ENCODE results near the gene G6PC1.

The G6PC1 gene

DNA sequence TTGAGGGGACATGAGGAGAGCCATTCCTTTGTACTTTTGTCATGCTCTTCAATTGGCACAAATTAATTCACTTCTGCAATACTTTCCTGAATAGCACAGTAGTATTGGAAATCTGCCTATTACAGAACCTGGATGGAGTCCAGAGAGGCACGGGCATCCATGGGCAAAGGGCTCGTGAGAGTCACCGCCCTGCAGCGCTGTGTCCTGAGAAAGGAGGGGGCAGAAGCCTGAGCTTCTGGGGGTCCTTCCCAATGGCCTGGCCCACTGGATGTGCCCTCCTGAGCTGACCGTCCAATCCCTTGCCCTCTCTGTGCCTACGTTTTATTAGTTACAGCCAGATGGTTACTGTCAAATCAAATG, 3.5 kb downstream of the G6PC1 start (continued):
- TF ChIP-seq, protein P1, sequence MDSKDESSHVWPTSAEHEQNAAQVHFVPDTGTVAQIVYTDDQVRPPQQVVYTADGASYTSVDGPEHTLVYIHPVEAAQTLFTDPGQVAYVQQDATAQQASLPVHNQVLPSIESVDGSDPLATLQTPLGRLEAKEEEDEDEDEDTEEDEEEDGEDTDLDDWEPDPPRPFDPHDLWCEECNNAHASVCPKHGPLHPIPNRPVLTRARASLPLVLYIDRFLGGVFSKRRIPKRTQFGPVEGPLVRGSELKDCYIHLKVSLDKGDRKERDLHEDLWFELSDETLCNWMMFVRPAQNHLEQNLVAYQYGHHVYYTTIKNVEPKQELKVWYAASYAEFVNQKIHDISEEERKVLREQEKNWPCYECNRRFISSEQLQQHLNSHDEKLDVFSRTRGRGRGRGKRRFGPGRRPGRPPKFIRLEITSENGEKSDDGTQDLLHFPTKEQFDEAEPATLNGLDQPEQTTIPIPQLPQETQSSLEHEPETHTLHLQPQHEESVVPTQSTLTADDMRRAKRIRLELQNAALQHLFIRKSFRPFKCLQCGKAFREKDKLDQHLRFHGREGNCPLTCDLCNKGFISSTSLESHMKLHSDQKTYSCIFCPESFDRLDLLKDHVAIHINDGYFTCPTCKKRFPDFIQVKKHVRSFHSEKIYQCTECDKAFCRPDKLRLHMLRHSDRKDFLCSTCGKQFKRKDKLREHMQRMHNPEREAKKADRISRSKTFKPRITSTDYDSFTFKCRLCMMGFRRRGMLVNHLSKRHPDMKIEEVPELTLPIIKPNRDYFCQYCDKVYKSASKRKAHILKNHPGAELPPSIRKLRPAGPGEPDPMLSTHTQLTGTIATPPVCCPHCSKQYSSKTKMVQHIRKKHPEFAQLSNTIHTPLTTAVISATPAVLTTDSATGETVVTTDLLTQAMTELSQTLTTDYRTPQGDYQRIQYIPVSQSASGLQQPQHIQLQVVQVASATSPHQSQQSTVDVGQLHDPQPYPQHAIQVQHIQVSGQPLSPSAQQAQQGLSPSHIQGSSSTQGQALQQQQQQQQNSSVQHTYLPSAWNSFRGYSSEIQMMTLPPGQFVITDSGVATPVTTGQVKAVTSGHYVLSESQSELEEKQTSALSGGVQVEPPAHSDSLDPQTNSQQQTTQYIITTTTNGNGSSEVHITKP (tag by site-specific recombination; IDR thresholded peaks at IDR 0.05) = no peak
- TF ChIP-seq, protein P2, sequence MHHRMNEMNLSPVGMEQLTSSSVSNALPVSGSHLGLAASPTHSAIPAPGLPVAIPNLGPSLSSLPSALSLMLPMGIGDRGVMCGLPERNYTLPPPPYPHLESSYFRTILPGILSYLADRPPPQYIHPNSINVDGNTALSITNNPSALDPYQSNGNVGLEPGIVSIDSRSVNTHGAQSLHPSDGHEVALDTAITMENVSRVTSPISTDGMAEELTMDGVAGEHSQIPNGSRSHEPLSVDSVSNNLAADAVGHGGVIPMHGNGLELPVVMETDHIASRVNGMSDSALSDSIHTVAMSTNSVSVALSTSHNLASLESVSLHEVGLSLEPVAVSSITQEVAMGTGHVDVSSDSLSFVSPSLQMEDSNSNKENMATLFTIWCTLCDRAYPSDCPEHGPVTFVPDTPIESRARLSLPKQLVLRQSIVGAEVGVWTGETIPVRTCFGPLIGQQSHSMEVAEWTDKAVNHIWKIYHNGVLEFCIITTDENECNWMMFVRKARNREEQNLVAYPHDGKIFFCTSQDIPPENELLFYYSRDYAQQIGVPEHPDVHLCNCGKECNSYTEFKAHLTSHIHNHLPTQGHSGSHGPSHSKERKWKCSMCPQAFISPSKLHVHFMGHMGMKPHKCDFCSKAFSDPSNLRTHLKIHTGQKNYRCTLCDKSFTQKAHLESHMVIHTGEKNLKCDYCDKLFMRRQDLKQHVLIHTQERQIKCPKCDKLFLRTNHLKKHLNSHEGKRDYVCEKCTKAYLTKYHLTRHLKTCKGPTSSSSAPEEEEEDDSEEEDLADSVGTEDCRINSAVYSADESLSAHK (tag by site-specific recombination; IDR thresholded peaks at IDR 0.05) = no peak
- TF ChIP-seq ZNF654 (tag by site-specific recombination; IDR thresholded peaks at IDR 0.05; ENCODE audit: low read depth) (no peak), OSR2 (tag by site-specific recombination; IDR thresholded peaks at IDR 0.05) (no peak), ZBTB17 (tag by site-specific recombination; IDR thresholded peaks at IDR 0.05) (no peak)

DNA sequence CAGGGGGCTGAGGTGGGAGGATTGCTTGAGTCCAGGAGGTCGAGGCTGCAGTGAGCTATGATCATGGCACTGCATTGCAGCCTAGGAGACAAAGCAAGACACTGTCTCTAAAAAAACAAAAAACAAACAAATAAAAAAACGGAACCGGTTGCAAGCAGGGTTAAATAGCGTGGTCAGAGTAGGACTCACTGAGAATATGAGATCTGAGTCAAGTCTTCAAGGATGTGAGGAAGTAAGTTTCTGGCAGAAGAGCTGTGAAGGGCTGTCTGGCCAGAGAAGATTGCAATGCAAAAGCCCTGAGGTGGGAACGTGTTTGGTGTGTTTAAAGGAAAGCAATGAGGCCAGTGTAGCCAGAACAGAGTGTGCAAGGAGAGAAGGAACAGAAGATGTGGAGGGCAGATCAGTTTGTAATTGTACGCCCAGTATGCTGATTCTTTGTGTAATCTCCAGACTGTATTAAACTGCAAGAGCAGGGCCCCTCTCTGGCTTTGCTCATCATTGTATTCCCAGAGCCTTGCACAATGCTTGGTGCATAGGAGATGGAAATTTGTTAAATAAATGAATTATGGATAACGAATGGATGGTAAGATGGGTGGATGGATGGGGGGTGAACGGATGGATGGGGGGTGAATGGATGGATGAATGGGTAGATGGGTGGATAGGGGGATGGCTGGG, 6.3 kb downstream of the G6PC1 start:
- Histone ChIP-seq H3K36me3 (ENCODE audit: control insufficient read depth in 2 of 2, insufficient read depth in 1 of 2, low read length in 2 of 2) (no peaks in the 10 kb centered on the region), H3K9me3 (ENCODE audit: control insufficient read depth, insufficient read depth, low read depth, low read length) (no peaks in the 10 kb centered on the region), H3K27ac (ENCODE audit: extremely low read depth, low read depth, low read length) (no peak overlapping the region), H3K4me1 (ENCODE audit: control insufficient read depth, insufficient read depth, low read length) (no peaks in the 10 kb centered on the region), H3K4me3 (ENCODE audit: low read depth, low read length) (no peak overlapping the region)
- no peak for TF ChIP-seq SCRT2 (tag by site-specific recombination; IDR thresholded peaks at IDR 0.05)
- peak; percentile 44 for TF ChIP-seq ZNF623 (tag by site-specific recombination; IDR thresholded peaks at IDR 0.05)
- ChIA-PET CTCF (interaction anchor here (1.3 kb wide), 1 partner anchor 64 kb away, joined by 4 read pairs; no protein-coding TSS in a partner anchor), POLR2A (no interaction called here)

DNA sequence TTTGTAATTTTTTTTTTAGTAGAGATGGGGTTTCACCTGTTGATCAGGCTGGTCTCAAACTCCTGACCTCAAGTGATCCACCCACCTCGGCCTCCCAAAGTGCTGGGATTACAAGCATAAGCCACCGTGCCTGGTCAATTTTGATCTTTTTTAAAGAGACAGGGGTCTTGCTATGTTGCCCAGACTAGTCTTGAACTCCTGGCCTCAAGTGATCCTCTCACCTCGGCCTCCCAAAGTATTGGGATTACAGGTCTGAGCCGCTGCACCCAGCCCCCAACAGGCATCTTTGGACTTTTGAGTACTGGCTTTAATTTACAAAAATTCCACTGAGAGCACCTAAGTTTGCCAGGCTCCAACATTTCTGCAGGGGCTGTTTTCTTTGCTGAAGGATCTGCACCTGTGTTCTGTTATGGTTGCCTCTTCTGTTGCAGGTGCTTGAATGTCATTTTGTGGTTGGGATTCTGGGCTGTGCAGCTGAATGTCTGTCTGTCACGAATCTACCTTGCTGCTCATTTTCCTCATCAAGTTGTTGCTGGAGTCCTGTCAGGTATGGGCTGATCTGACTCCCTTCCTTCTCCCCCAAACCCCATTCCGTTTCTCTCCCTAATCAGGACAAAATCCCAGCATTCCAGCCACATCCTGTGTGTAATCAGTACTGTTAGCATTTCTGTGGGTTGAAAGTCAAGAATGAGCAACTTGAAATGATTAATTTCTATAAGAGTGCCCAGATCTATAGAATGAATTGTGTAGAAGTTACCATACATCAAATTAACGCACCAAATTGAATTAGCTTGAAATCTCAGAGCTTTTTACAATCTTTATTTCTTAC, 8.5 kb downstream of the G6PC1 start:
- 0 out of 2 replicates have a peak, but pooled peaks have one; percentile 26 for TF ChIP-seq ZNF121 (tag by site-specific recombination; IDR thresholded peaks at IDR 0.05)
- 0 out of 2 replicates have a peak, but pooled peaks have one; percentile 35 for TF ChIP-seq SCRT1 (tag by site-specific recombination; IDR thresholded peaks at IDR 0.05; ENCODE audit: borderline replicate concordance)
- no peak for TF ChIP-seq ZFP37 (tag by site-specific recombination; IDR thresholded peaks at IDR 0.05)
- TF ChIP-seq SCRT2 (tag by site-specific recombination; IDR thresholded peaks at IDR 0.05) = peak; percentile 57; the same call in 1 of the 2 replicates
- Histone ChIP-seq H3K4me3 (ENCODE audit: low read depth, low read length) (no peak overlapping the region), H3K9me3 (ENCODE audit: control insufficient read depth, insufficient read depth, low read depth, low read length) (no peaks in the 10 kb centered on the region), H3K4me1 (ENCODE audit: control insufficient read depth, insufficient read depth, low read length) (peaks cover 6% of the 10 kb centered on the region), H3K27ac (ENCODE audit: extremely low read depth, low read depth, low read length) (no peak overlapping the region), H3K36me3 (ENCODE audit: control insufficient read depth in 2 of 2, insufficient read depth in 1 of 2, low read length in 2 of 2) (no peaks in the 10 kb centered on the region)
- POLR2A ChIA-PET = no interaction called here
- CTCF ChIA-PET = interaction anchor here (0.6 kb wide), 1 partner anchor 25 kb away, joined by 5 read pairs; no protein-coding TSS in a partner anchor

DNA sequence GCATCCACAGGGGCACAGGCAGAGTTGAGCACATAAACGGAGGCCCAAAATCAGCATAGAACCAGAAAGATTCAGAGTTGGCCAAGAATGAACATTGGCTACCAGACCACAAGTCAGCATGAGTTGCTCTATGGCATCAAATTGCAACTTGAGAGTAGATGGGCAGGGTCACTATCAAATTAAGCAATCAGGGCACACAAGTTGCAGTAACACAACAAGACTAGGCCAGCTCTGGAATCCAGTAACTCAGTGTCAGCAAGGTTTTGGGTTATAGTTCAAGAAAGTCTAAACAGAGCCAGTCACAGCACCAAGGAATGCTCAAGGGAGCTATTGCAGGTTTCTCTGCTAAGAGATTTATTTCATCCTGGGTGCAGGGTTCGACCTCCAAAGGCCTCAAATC, 12.9 kb downstream of the G6PC1 start:
- Histone ChIP-seq H3K27ac (ENCODE audit: extremely low read depth, low read depth, low read length) (no peak overlapping the region), H3K4me1 (ENCODE audit: control insufficient read depth, insufficient read depth, low read length) (peaks cover 11% of the 10 kb centered on the region), H3K4me3 (ENCODE audit: low read depth, low read length) (no peak overlapping the region), H3K36me3 (ENCODE audit: control insufficient read depth in 2 of 2, insufficient read depth in 1 of 2, low read length in 2 of 2) (no peaks in the 10 kb centered on the region), H3K9me3 (ENCODE audit: control insufficient read depth, insufficient read depth, low read depth, low read length) (no peaks in the 10 kb centered on the region)
- TF ChIP-seq ZBTB17 (tag by site-specific recombination; IDR thresholded peaks at IDR 0.05) = peak; percentile 63
- TF ChIP-seq ZNF560 (tag by site-specific recombination; IDR thresholded peaks at IDR 0.05; ENCODE audit: borderline replicate concordance) = no peak
- no peak for TF ChIP-seq YY2 (tag by site-specific recombination; IDR thresholded peaks at IDR 0.05)
- no peak for TF ChIP-seq KLF16 (tag by site-specific recombination; IDR thresholded peaks at IDR 0.05)
- ChIA-PET CTCF (interaction anchor here (0.6 to 1.1 kb wide), 4 partner anchors 16 to 1173 kb away, joined by 3 to 5 read pairs (median 4); no protein-coding TSS in a partner anchor), POLR2A (interaction anchor here (0.6 to 0.7 kb wide), 2 partner anchors 65 to 66 kb away, joined by 4 to 6 read pairs; no protein-coding TSS in a partner anchor)
